Measurements from ENCODE around the gene SLC35F4. TPM values are rescaled to one million over a fixed set of nuclear protein-coding genes. Genes with fewer than 3 reads are reported as not detected.

SLC35F4 gene
- under 0.01 TPM in 1 of 2 replicates, not detected in the other for total RNA-seq

GRCh38 chr14:57865403-57866198, at the start of gene SLC35F4:
Gene SLC35F4 (minus strand): TSS chr14:57866092.

